Retinal pigment epithelial cell (primary cell): ENCODE results near the gene PIAS2.

Experiments
- DNase-seq: peaks from one replicate; pipeline ENCODE4 v3.0.0-alpha.2; 2010; ENCODE audit warnings: low read depth
- H3K4me3 ChIP-seq: 2 replicates; pipeline ENCODE4 v1.5.1; 2011; ENCODE audit warnings: mild to moderate bottlenecking, low read length, control low read depth, moderate library complexity
- TF ChIP-seq, protein P1 (sequence below): conservative IDR thresholded peaks from 2 replicates; pipeline ENCODE4 v1.5.1; 2011; ENCODE audit warnings: low read depth, low read length, control low read depth, inconsistent platforms

PIAS2 gene

DNA sequence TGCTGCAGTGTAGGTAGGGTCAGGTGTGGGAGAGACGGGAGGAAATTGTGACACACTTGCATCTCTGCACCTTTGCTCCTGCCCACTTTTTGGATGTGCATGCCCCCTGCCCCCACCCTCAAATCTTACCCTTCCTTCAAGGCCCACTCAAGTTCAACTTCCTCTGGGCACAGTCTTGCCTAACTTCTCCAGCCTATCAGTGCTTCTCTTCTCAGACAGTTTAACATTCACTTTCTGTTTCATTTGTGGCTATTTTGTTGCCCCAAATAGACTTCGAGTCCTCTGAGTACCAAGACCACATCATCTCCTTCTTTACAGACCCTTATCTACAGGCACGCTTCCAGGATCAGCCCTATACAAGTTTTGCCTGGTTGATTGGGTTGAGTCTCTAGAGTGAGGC is 163.1 kb downstream of the PIAS2 start:
- TF ChIP-seq, protein P1, sequence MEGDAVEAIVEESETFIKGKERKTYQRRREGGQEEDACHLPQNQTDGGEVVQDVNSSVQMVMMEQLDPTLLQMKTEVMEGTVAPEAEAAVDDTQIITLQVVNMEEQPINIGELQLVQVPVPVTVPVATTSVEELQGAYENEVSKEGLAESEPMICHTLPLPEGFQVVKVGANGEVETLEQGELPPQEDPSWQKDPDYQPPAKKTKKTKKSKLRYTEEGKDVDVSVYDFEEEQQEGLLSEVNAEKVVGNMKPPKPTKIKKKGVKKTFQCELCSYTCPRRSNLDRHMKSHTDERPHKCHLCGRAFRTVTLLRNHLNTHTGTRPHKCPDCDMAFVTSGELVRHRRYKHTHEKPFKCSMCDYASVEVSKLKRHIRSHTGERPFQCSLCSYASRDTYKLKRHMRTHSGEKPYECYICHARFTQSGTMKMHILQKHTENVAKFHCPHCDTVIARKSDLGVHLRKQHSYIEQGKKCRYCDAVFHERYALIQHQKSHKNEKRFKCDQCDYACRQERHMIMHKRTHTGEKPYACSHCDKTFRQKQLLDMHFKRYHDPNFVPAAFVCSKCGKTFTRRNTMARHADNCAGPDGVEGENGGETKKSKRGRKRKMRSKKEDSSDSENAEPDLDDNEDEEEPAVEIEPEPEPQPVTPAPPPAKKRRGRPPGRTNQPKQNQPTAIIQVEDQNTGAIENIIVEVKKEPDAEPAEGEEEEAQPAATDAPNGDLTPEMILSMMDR = no peak
- DNase-seq = no peak
- H3K4me3 ChIP-seq = no peak overlapping the region
